Liver (tissue), 9 donors: ENCODE results near the gene DGKB. TPM values are rescaled to one million over a fixed set of nuclear protein-coding genes. Genes with fewer than 3 reads are reported as not detected.

Experiments used
- DNase-seq: peaks from one replicate; pipeline ENCODE4 v3.0.0-alpha.2; 2017; ENCODE audit warnings: low spot score
- H3K27ac ChIP-seq, 2 donors: one replicate each; pipeline ENCODE4 v1.7.0; 2013; ENCODE audit warnings: inconsistent platforms in 2 of 2, low read length in 2 of 2, control low read depth in 1 of 2, low read depth in 1 of 2, mild to moderate bottlenecking in 1 of 2
- H3K27me3 ChIP-seq, 4 donors: one replicate each; pipeline versions ENCODE4 v1.6.1 to v1.7.0; 2013; ENCODE audit warnings: low read length in 3 of 4, inconsistent platforms in 1 of 4, mild to moderate bottlenecking in 1 of 4, moderate library complexity in 1 of 4; ENCODE audit not compliant: control insufficient read depth in 4 of 4, insufficient read depth in 4 of 4
- H3K36me3 ChIP-seq, 4 donors: one replicate each; pipeline versions ENCODE4 v1.6.1 to v1.7.0; 2013; ENCODE audit warnings: low read length in 3 of 4, mild to moderate bottlenecking in 3 of 4, low read depth in 1 of 4, moderate library complexity in 1 of 4; ENCODE audit not compliant: control insufficient read depth in 4 of 4, insufficient read depth in 3 of 4
- H3K4me1 ChIP-seq, 4 donors: one replicate each; pipeline versions ENCODE4 v1.6.1 to v1.7.0; 2013; ENCODE audit warnings: low read length in 3 of 4, mild to moderate bottlenecking in 3 of 4, moderate library complexity in 1 of 4; ENCODE audit not compliant: control insufficient read depth in 4 of 4, insufficient read depth in 4 of 4
- H3K4me3 ChIP-seq, 3 donors: one replicate each; pipeline versions ENCODE4 v1.6.1 to v1.7.0; 2013; ENCODE audit warnings: low read length in 3 of 3, control low read depth in 1 of 3, low read depth in 1 of 3, mild to moderate bottlenecking in 1 of 3
- H3K9ac ChIP-seq, 2 donors: one replicate each; pipeline ENCODE4 v1.7.0; 2013; ENCODE audit warnings: low read length in 2 of 2, mild to moderate bottlenecking in 2 of 2, moderate library complexity in 2 of 2, control low read depth in 1 of 2, low read depth in 1 of 2
- H3K9me3 ChIP-seq, 4 donors: one replicate each; pipeline versions ENCODE4 v1.6.1 to v1.7.0; 2013; ENCODE audit warnings: low read length in 3 of 4; ENCODE audit not compliant: control insufficient read depth in 4 of 4
- EGR1 ChIP-seq, 2 donors: IDR thresholded peaks; 2 replicates each; pipeline ENCODE4 v1.6.1; 2016 to 2018; ENCODE audit warnings: antibody characterized with exemption in 2 of 2, low read depth in 2 of 2
- FOXA1 ChIP-seq: IDR thresholded peaks from 2 replicates; pipeline ENCODE4 v1.6.1; 2016; ENCODE audit warnings: antibody characterized with exemption
- FOXA2 ChIP-seq: IDR thresholded peaks from 2 replicates; pipeline ENCODE4 v1.6.1; 2016; ENCODE audit warnings: antibody characterized with exemption
- GABPA ChIP-seq, 2 donors: IDR thresholded peaks in 1 of 2; conservative IDR thresholded peaks in 1 of 2; 2 replicates each; pipeline ENCODE4 v1.6.1; 2016; ENCODE audit warnings: antibody characterized with exemption in 2 of 2, mild to moderate bottlenecking in 1 of 2, moderate library complexity in 1 of 2
- HNF4A ChIP-seq, 2 donors: conservative IDR thresholded peaks; 2 replicates each; pipeline ENCODE4 v1.6.1; 2016; ENCODE audit warnings: antibody characterized with exemption in 2 of 2, mild to moderate bottlenecking in 2 of 2
- HNF4G ChIP-seq: IDR thresholded peaks from 2 replicates; pipeline ENCODE4 v1.6.1; 2016; ENCODE audit warnings: antibody characterized with exemption
- JUND ChIP-seq, 2 donors: IDR thresholded peaks; 2 replicates each; pipeline ENCODE4 v1.6.1; 2016; ENCODE audit warnings: antibody characterized with exemption in 2 of 2
- NR2F2 ChIP-seq: IDR thresholded peaks from 2 replicates; pipeline ENCODE4 v1.6.1; 2016; ENCODE audit warnings: antibody characterized with exemption
- RAD21 ChIP-seq, 2 donors: IDR thresholded peaks; 2 replicates each; pipeline ENCODE4 v1.6.1; 2016; ENCODE audit warnings: antibody characterized with exemption in 2 of 2, mild to moderate bottlenecking in 2 of 2
- REST ChIP-seq: IDR thresholded peaks from 2 replicates; pipeline ENCODE4 v1.6.1; 2016; ENCODE audit warnings: antibody characterized with exemption, mild to moderate bottlenecking
- SP1 ChIP-seq: IDR thresholded peaks from 2 replicates; pipeline ENCODE4 v1.6.1; 2018; ENCODE audit warnings: antibody characterized with exemption, mild to moderate bottlenecking
- YY1 ChIP-seq: IDR thresholded peaks from 2 replicates; pipeline ENCODE4 v1.6.1; 2016; ENCODE audit warnings: antibody characterized with exemption, mild to moderate bottlenecking
- ZBTB33 ChIP-seq: IDR thresholded peaks from 2 replicates; pipeline ENCODE4 v1.6.1; 2016; ENCODE audit warnings: antibody characterized with exemption
- WGBS: extraction: QIAGEN DNeasy Blood & Tissue Kit; methylation state at CpG from one replicate; pipeline ENCODE4 v1.1.7; 2013; 5-methylcytosine and 5-hydroxymethylcytosine counted together
- polyA plus RNA-seq, 2 donors: library from polyadenylated mRNA; stranded (reverse) in 1 of 2; unstranded in 1 of 2; fragments of 200-250 nt in 1 of 2; fragments of >200 nt in 1 of 2; fragmentation: Nextera tagmentation in 1 of 2; extraction: Ambion mirVana in 1 of 2; gene quantifications; one replicate each; pipeline versions ENCODE4 v1.2.1 to v1.2.3, GENCODE V29; 2013 to 2015
- total RNA-seq, 2 donors: library from RNA; depleted of rRNA; stranded (reverse); fragments of >200 nt; gene quantifications; one replicate each; pipeline ENCODE4 v1.2.3, GENCODE V29; 2014
- TF ChIP-seq, protein P1 (sequence below): fragments of 150-350 bp; IDR thresholded peaks from 2 replicates; pipeline ENCODE4 v1.5.1; 2017; ENCODE audit warnings: improper control_type of control experiment, low read depth, low read length; ENCODE audit not compliant: missing input control
- TF ChIP-seq, protein P2 (sequence below): IDR thresholded peaks from 2 replicates; pipeline ENCODE4 v1.6.1; 2016; ENCODE audit warnings: antibody characterized with exemption
- TF ChIP-seq, protein P3 (sequence below): IDR thresholded peaks from 2 replicates; pipeline ENCODE4 v1.6.1; 2016; ENCODE audit warnings: antibody characterized with exemption
- donor health status: healthy.
- donor health status: healthy.
- donor health status: healthy.
- donor health status: healthy.
- donor health status: healthy.

The DGKB gene
- total and polyA plus RNA-seq, 4 donors = 0.09 to 0.42 TPM; not detected in 2

- no peak for DNase-seq
- Histone ChIP-seq H3K9me3 (no peaks in the 10 kb centered on the region), H3K9ac (no peak overlapping the region), H3K27me3 (no peaks in the 10 kb centered on the region), H3K27ac (no peak overlapping the region), H3K4me1 (peaks cover 0 to 5% (median 1%) of the 10 kb centered on the region in 4 donors), H3K36me3 (no peaks in the 10 kb centered on the region), H3K4me3 (no peak overlapping the region)
- TF ChIP-seq FOXA2 (peak; percentile 30), SP1 (peak; percentile 59), HNF4A (conservative IDR thresholded peaks at IDR 0.05) (peak; percentile 81 to 84), HNF4G (peak; percentile 56)
- TF ChIP-seq, protein P1, sequence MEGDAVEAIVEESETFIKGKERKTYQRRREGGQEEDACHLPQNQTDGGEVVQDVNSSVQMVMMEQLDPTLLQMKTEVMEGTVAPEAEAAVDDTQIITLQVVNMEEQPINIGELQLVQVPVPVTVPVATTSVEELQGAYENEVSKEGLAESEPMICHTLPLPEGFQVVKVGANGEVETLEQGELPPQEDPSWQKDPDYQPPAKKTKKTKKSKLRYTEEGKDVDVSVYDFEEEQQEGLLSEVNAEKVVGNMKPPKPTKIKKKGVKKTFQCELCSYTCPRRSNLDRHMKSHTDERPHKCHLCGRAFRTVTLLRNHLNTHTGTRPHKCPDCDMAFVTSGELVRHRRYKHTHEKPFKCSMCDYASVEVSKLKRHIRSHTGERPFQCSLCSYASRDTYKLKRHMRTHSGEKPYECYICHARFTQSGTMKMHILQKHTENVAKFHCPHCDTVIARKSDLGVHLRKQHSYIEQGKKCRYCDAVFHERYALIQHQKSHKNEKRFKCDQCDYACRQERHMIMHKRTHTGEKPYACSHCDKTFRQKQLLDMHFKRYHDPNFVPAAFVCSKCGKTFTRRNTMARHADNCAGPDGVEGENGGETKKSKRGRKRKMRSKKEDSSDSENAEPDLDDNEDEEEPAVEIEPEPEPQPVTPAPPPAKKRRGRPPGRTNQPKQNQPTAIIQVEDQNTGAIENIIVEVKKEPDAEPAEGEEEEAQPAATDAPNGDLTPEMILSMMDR = no peak
- TF ChIP-seq, protein P2, sequence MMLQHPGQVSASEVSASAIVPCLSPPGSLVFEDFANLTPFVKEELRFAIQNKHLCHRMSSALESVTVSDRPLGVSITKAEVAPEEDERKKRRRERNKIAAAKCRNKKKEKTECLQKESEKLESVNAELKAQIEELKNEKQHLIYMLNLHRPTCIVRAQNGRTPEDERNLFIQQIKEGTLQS = no peak
- 46% methylated on average over 6 of the region's 6 CpGs for WGBS
These were observed 495.1 kb downstream of the DGKB start for GRCh38 chr7:14407246-14408015.

GRCh38 chr7:14403587-14403986, 499.0 kb downstream of the DGKB start:
- Histone ChIP-seq H3K9me3 (no peaks in the 10 kb centered on the region), H3K36me3 (no peaks in the 10 kb centered on the region), H3K27ac (no peak overlapping the region), H3K4me3 (no peak overlapping the region), H3K4me1 (peaks cover 0 to 5% (median 1%) of the 10 kb centered on the region in 4 donors), H3K9ac (no peak overlapping the region), H3K27me3 (no peaks in the 10 kb centered on the region)
- 86% methylated on average over 2 of the region's 2 CpGs for WGBS
- no peak for DNase-seq
- TF ChIP-seq EGR1 (IDR thresholded peaks at IDR 0.05; ENCODE audit: low read depth in 2 of 2) = no peak
- TF ChIP-seq RAD21 (IDR thresholded peaks at IDR 0.05) = no peak
- TF ChIP-seq, protein P2 = no peak
- TF ChIP-seq JUND (IDR thresholded peaks at IDR 0.05) = no peak
- no peak for TF ChIP-seq FOXA2
- TF ChIP-seq HNF4G = no peak

- H3K4me3 ChIP-seq = no peak overlapping the region
- no peaks in the 10 kb centered on the region for H3K9me3 ChIP-seq
- H3K27ac ChIP-seq = no peak overlapping the region
- H3K9ac ChIP-seq = no peak overlapping the region
- no peaks in the 10 kb centered on the region for H3K4me1 ChIP-seq
- WGBS = 71% methylated on average over 3 of the region's 3 CpGs
- DNase-seq = no peak
- H3K36me3 ChIP-seq = no peaks in the 10 kb centered on the region
- TF ChIP-seq HNF4A (conservative IDR thresholded peaks at IDR 0.05) (no peak), FOXA2 (no peak), FOXA1 (no peak), NR2F2 (no peak), REST (no peak), ZBTB33 (no peak), YY1 (no peak), HNF4G (no peak), GABPA (IDR thresholded peaks at IDR 0.05 in 1 of 2, conservative IDR thresholded peaks at IDR 0.05 in 1 of 2) (no peak)
- TF ChIP-seq, protein P1 = no peak
- TF ChIP-seq, protein P3, sequence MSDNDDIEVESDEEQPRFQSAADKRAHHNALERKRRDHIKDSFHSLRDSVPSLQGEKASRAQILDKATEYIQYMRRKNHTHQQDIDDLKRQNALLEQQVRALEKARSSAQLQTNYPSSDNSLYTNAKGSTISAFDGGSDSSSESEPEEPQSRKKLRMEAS = no peak
- H3K27me3 ChIP-seq = no peaks in the 10 kb centered on the region
These were observed 502.3 kb downstream of the DGKB start for GRCh38 chr7:14400271-14400670.
